Dermis microvascular lymphatic vessel endothelial cell (primary cell): ENCODE data around the gene SLC25A1. TPM values are rescaled to one million over a fixed set of nuclear protein-coding genes. Genes with fewer than 3 reads are reported as not detected.
"Not testable (repeated sequence)": the region's sequence is repeated elsewhere in the genome, so short reads cannot be mapped to it uniquely, and the experiment has no call there.

ENCODE experiments used
- DNase-seq, 2 donors: peaks; one replicate each; pipeline versions ENCODE4 v3.0.0 to v3.0.0-alpha.2; 2010; ENCODE audit warnings: low read depth in 2 of 2
- total RNA-seq: library from RNA; depleted of rRNA; stranded (reverse); fragments of >200 nt; gene quantifications from 2 replicates; pipeline ENCODE4 v1.2.1, GENCODE V29; 2014

The SLC25A1 gene
- total RNA-seq, 1 donor from 2014 or later, result 70.0 TPM

DNA sequence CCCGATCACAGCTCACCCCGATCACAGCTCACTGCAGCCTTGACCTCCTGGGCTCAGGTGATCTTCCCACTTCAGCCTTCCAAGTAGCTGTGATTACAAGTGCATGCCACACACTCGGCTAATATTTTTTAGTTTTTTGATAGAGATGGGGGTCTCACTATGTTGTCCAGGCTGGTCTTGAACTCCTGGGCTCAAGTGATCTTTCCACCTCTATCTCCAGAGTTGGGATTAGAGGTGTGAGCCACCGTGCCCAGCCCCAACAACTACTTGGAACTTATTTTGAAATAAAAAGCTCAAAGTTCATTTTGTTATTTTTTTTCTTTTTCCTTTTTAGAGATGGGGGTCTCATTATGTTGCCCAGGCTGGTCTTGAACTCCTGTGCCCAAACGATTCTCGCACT lies 27.8 kb upstream of the SLC25A1 start:
- no peak for DNase-seq

DNA sequence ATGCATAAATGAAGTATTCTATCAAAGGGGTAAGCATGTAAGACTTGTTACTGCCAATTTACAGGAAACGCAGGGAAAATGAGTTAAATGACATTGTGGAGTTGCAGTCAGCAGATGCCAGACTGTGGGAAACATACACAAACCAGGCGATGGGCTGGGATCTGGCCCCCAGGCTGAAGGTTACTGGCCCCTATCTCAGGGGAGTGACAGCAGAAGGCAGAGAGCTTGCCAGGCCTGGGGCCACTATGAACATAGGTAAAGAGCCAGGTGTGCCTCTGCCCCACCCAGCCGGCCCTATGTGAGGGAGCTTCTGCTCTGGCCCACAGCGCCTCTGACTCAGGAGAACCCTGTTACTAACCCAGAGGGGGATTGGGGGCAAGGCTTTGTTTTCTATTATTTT lies 26.1 kb upstream of the SLC25A1 start:
- DNase-seq, result no peak

- DNase-seq, result no peak
Measured at GRCh38 chr22:19203834-19204233, 25.3 kb upstream of the SLC25A1 start.

DNA sequence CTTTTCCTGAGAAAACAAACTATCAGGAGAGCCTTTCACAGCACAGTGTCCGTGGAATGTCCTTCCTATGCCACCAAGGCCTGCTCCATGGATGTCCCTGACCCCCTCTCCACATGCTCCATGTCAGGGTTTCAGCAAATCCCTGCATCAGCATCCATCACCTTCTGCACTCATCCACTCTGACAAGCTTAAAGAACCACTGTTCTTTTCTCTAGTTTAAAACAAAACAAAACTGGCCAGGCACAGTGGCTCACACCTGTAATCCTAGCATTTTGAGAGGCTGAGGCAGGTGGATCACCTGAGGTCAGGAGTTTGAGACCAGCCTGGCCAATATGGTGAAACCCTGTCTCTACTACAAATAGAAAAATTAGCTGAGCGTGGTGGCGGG lies 24.3 kb upstream of the SLC25A1 start:
- not testable (repeated sequence) for DNase-seq

DNA sequence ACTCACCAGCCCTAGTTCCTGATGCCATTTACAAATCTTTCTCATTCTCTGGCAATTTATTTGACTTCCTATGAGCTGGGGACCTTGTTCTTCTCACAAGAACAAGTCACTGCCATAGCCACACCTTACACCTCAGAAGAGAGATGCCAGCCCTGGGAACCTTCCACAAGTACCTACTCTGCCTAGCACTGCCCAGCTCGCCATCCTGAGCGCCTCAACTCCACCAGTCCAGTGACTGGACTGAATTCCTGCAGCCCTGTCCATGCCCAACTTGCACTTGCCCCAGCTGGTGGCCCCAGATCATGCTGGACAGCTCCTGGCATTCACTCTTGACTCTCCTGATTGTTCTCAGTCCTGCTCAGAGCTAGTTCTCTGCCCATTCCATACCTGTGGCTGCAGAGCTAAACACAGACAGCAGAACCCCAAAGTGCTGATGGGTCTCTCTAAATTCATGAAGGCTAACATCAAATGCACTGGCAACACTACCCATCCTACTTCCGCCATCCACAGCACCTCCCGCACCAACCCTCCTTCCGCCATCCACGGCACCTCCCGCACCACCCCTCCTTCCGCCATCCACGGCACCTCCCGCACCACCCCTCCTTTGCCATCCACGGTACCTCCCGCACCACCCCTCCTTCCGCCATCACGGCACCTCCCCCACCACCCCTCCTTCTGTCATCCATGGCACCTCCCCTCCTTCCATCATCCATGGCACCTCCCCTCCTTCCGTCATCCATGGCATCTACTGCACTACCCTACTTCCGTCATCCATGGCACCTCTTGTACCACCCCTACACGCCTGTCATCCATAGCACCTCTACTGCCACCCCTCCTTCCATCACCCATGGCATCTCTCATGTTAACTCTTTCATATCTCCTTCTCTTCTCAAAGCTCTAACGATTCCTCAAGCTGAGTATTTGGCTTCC lies 23.6 kb upstream of the SLC25A1 start:
- DNase-seq, result no peak

DNA sequence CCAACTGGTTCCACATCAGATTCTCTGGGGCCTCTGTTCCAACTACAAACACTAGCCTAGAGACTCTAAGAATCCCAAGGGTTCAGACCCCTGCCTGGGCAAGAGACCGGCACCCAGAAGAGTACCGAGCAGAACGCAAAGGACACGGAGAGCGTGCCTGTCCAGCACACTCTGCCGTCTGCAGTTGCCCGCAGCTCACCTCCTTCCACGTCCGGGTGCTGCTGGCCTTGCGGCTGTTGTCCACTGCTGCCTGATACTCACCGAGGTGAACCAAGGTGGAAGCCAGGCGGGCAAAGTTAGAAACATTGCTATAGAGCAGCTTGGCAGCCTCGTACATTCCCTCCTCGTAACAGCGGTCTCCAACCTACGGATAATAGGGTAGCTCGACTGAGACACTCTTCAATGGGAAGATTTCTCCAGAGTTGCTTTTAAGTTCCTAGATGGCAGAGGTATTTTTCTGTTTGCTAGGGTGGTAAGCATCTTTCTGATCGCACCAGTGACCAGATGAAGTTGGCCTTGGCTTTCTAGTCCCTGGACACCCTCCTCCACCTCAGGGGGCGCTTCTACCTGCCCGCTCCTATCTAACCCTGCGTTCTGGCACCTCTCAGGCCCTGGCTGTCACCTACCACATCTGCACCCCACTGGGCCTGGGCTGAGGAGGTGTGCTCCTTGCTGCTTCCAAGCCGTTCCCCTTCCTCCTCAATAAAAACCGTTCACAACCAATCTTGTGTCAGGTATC lies 22.8 kb upstream of the SLC25A1 start:
- DNase-seq, result no peak

DNA sequence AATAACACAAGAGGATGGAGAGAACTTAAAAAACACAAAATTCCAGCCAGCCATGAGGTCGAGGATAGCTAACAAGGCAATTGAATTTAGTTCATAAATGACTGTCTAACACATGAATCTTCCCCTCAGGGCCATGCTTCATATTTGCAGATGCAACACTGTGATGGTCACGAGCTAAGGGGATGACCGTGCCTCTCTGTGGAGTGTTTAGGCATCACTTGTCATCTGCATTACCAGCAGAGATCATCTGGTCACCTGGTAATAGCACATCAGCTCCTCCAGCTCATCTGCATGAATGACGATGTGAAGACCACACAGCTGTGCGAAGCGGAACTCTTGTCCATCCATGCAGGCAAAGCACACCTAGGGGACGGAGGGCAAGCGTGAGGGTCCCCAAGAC lies 20.9 kb upstream of the SLC25A1 start:
- no peak for DNase-seq

DNA sequence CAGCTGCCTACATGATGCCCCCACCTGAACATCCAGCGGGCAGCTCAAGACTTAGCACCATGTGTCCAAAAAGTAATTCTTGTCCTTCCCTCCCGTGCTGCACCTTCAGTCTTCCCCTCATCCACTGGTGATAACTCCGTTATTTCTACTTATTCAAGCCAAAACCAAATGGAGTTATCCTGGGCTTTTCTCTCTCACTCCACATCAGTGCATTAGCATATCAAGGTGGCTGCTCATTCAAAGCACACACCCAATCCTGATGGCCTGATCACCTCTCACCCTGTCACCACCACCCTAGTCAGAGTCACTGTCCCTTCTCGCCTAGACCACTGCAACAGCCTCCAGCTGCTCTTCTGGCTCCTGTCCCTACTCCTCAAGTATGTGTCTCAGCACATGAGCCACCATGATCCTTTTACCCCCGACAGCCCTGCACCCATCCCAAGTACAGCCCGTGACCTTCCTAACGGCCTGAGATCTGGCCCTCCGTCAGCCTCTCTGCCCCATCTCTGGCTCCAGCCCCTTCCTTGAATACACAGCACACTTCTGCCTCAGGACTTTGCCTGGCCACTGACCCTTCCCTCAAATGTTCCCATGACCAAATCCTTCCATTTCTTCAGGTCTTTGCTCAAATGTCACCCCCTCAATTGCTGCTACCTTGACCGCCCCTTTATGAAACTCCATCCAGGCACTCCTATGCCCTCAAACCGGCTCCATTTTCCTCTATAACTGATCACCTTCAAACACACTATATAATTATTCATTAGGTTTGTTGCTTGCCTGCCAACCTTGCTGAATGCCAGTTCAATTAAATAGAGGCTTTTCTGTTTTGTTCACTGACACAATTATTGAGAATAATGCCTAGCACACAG lies 19.7 kb upstream of the SLC25A1 start:
- no peak for DNase-seq

- no peak for DNase-seq
Measured at GRCh38 chr22:19196841-19197612, 18.5 kb upstream of the SLC25A1 start.

- no peak for DNase-seq
Measured at GRCh38 chr22:19195796-19196731, 17.5 kb upstream of the SLC25A1 start.

DNA sequence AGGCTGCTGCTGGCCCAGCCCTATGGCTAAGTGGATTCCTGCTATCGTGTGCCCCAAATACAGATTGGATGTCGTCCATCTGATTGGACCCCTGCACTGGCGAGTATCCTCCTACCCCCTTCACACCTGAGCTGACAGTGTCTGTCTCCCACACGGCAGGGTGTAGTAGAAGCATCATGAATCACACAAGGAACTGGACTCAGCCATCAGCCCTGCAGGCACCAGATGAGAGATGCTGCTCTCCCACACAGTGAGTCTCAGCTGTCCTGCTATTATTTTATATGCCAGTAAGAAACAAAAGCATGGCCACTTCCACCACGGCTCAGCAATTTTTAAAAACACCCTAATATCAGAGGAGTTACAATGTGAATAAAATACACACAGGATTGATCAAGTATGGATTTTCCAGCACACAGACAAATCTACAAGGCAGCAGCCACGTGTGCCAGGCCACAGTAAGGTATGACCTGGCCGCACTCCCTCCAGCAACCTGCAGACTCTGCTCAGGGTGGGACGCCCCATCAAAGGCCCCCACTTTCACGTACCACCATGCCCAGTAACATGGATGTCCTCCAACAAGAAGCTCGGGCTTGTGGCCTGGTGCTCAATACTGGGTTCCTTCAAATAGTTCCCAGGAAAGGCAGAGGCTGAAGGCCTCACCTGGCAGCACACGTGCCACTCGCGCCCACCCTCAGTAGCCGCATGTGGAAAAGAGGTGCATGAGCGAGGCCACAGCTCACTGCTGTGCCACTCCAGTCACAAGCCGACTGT lies 16.4 kb upstream of the SLC25A1 start:
- no peak for DNase-seq

- DNase-seq, result no peak
Measured at GRCh38 chr22:19193879-19194278, 15.3 kb upstream of the SLC25A1 start.

GRCh38 chr22:19187716-19188563 lies 9.4 kb upstream of the SLC25A1 start:
- no peak for DNase-seq

GRCh38 chr22:19184276-19184997 lies 5.9 kb upstream of the SLC25A1 start:
- DNase-seq, result no peak

DNA sequence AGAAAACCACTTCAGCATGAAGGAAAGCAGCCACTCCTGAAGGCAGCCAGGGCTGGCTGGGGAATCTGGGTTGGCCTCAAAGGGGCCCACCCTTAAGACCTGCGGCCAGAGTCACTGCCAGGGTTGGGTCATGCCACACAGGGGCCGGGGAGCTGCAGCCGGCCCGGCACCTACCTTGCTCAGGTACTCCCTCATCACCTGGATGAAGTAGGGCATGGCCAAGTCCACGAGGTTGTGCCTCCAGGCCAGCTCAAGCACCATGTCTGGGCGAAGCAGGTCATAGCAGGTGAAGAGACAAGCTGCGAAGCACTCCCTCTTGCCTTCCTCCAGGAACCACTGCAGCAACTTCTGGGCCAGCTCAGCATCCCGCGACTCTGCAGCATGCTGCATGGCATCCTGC lies 4.7 kb upstream of the SLC25A1 start:
- DNase-seq, result no peak

GRCh38 chr22:19182472-19183157 lies 4.1 kb upstream of the SLC25A1 start:
- DNase-seq, result no peak
